Stimulated activated CD8-positive, alpha-beta memory T cell treated with anti-CD3 and anti-CD28 coated beads, Interleukin-7, amount 100 ng/mL, for 4 hours (primary cell): Measurements from ENCODE around the gene DNM3.
"Not testable (repeated sequence)": the region's sequence is repeated elsewhere in the genome, so short reads cannot be mapped to it uniquely, and the experiment has no call there.

ENCODE experiments used
- DNase-seq, 2 donors: peaks; one replicate each; pipeline ENCODE4 v3.0.0-alpha.2; 2020; ENCODE audit warnings: low read depth in 2 of 2

Gene DNM3

GRCh38 chr1:172277275-172277674 is 436.0 kb downstream of the DNM3 start:
- DNase-seq, result no peak

GRCh38 chr1:172277989-172278388 is 436.7 kb downstream of the DNM3 start:
- no peak for DNase-seq

GRCh38 chr1:172278478-172278877 is 437.2 kb downstream of the DNM3 start:
- DNase-seq, result no peak

- no peak for DNase-seq
Observed at GRCh38 chr1:172279939-172280636, 438.8 kb downstream of the DNM3 start.

- no peak for DNase-seq
Observed at GRCh38 chr1:172283766-172284165, 442.5 kb downstream of the DNM3 start.

GRCh38 chr1:172286629-172287076 is 445.4 kb downstream of the DNM3 start:
- no peak for DNase-seq

GRCh38 chr1:172287208-172287607 is 445.9 kb downstream of the DNM3 start:
- no peak for DNase-seq

- no peak for DNase-seq
Observed at GRCh38 chr1:172288581-172288980, 447.3 kb downstream of the DNM3 start.

GRCh38 chr1:172289448-172289847 is 448.1 kb downstream of the DNM3 start:
- DNase-seq, result no peak

GRCh38 chr1:172292840-172293239 is 451.5 kb downstream of the DNM3 start:
- no peak for DNase-seq

GRCh38 chr1:172293429-172293828 is 452.1 kb downstream of the DNM3 start:
- DNase-seq, result no peak

- DNase-seq, result no peak
Observed at GRCh38 chr1:172298141-172298540, 456.8 kb downstream of the DNM3 start.

- DNase-seq, result no peak
Observed at GRCh38 chr1:172298911-172299310, 457.6 kb downstream of the DNM3 start.

GRCh38 chr1:172299515-172299914 is 458.2 kb downstream of the DNM3 start:
- no peak for DNase-seq

- DNase-seq, result not testable (repeated sequence)
Observed at GRCh38 chr1:172307508-172307907, 466.2 kb downstream of the DNM3 start.

GRCh38 chr1:172308142-172308541 is 466.8 kb downstream of the DNM3 start:
- DNase-seq, result no peak

GRCh38 chr1:172308577-172308976 is 467.3 kb downstream of the DNM3 start:
- DNase-seq, result no peak

GRCh38 chr1:172320733-172321132 is 479.4 kb downstream of the DNM3 start:
- DNase-seq, result no peak

- no peak for DNase-seq
Observed at GRCh38 chr1:172321451-172321850, 480.2 kb downstream of the DNM3 start.

- DNase-seq, result no peak
Observed at GRCh38 chr1:172322219-172323061, 481.1 kb downstream of the DNM3 start.

GRCh38 chr1:172323686-172324085 is 482.4 kb downstream of the DNM3 start:
- DNase-seq, result no peak

- no peak for DNase-seq
Observed at GRCh38 chr1:172324086-172324485, 482.8 kb downstream of the DNM3 start.

GRCh38 chr1:172324761-172325160 is 483.5 kb downstream of the DNM3 start:
- no peak for DNase-seq
